MCF 10A (cell line): Measurements from ENCODE around the gene EBI3. TPM values are rescaled to one million over a fixed set of nuclear protein-coding genes. Genes with fewer than 3 reads are reported as not detected.
"Not testable (repeated sequence)": the region's sequence is repeated elsewhere in the genome, so short reads cannot be mapped to it uniquely, and the experiment has no call there.

Experiments used
- BruUV-seq: library from RNA; stranded (reverse); fragments of 400-500 nt; replicated peaks from 2 replicates; lab custom pipeline; 2021; lab: Mats Ljungman, UMichigan
- CTCF ChIA-PET: fragments of 300-600 bp; sonication (Branson Sonifier 250); formaldehyde crosslinking; extraction: SDS; loops from one replicate; lab custom pipeline; 2021; ENCODE audit warnings: antibody characterized with exemption, inconsistent platforms; lab: Yijun Ruan, JAX
- POLR2A ChIA-PET: fragments of 300-600, 350-650 bp; sonication (Branson Sonifier 250); formaldehyde crosslinking; extraction: SDS; loops from one replicate; lab custom pipeline; 2020; ENCODE audit warnings: antibody characterized with exemption, inconsistent platforms; lab: Yijun Ruan, JAX
- DNase-seq: peaks from one replicate; pipeline ENCODE4 v3.0.0-alpha.2; 2018; ENCODE audit not compliant: unreplicated experiment
- H3K27ac Mint-ChIP-seq: one replicate; pipeline ENCODE4 v1.8.0; 2022; ENCODE audit warnings: mild to moderate bottlenecking, low read depth, mixed read lengths; ENCODE audit not compliant: unreplicated experiment
- H3K27me3 Mint-ChIP-seq: one replicate; pipeline ENCODE4 v1.8.0; 2022; ENCODE audit warnings: mixed read lengths; ENCODE audit not compliant: insufficient read depth, unreplicated experiment
- H3K36me3 Mint-ChIP-seq: one replicate; pipeline ENCODE4 v1.8.0; 2022; ENCODE audit warnings: mild to moderate bottlenecking, moderate library complexity, mixed read lengths; ENCODE audit not compliant: insufficient read depth, unreplicated experiment
- H3K4me1 Mint-ChIP-seq: one replicate; pipeline ENCODE4 v1.8.0; 2022; ENCODE audit warnings: mixed read lengths; ENCODE audit not compliant: insufficient read depth, unreplicated experiment
- H3K4me3 Mint-ChIP-seq: one replicate; pipeline ENCODE4 v1.8.0; 2022; ENCODE audit warnings: mild to moderate bottlenecking, moderate library complexity, mixed read lengths; ENCODE audit not compliant: unreplicated experiment
- H3K9me3 Mint-ChIP-seq: one replicate; pipeline ENCODE4 v1.8.0; 2022; ENCODE audit warnings: mixed read lengths; ENCODE audit not compliant: unreplicated experiment
- CTCF ChIP-seq: fragments of 200-600 bp; IDR thresholded peaks from one replicate; pipeline ENCODE4 v1.8.0; 2022; ENCODE audit warnings: antibody characterized with exemption, mild to moderate bottlenecking; ENCODE audit not compliant: unreplicated experiment
- intact Hi-C: fragments of 100-400 bp; cut with micrococcal nuclease; formaldehyde crosslinking; loops from 2 replicates; pipeline ENCODE4 v1.14.1; 2022
- total RNA-seq: library from RNA; stranded (reverse); gene quantifications from 2 replicates; pipeline ENCODE4 v1.2.3, GENCODE V29; 2022

EBI3 gene
- total RNA-seq, 1 experiment from 2014 or later: 0.35 TPM

- intact Hi-C loops: no loop called here
- Mint-ChIP-seq H3K36me3 (no peaks in the 10 kb centered on the region), H3K27ac (no peak overlapping the region), H3K9me3 (no peaks in the 10 kb centered on the region), H3K4me1 (no peaks in the 10 kb centered on the region), H3K4me3 (no peak overlapping the region), H3K27me3 (peaks cover 30% of the 10 kb centered on the region)
- CTCF ChIA-PET: interaction anchor here (1.0 to 1.1 kb wide), 2 partner anchors 9 to 12 kb away, joined by 3 to 4 read pairs; no protein-coding TSS in a partner anchor
- no TSS peak for BruUV-seq
- DNase-seq: no peak
- POLR2A ChIA-PET: interaction anchor here (1.0 kb wide), 1 partner anchor 15 kb away, joined by 3 read pairs; no protein-coding TSS in a partner anchor
- TF ChIP-seq CTCF: no peak
Observed at GRCh38 chr19:4216846-4217245, 12.5 kb upstream of the EBI3 start.

- intact Hi-C loops: no loop called here
- no peak for TF ChIP-seq CTCF
- Mint-ChIP-seq H3K27me3 (peaks cover 22% of the 10 kb centered on the region), H3K9me3 (no peaks in the 10 kb centered on the region), H3K27ac (no peak overlapping the region), H3K36me3 (no peaks in the 10 kb centered on the region), H3K4me3 (no peak overlapping the region), H3K4me1 (no peaks in the 10 kb centered on the region)
- no peak for DNase-seq
- BruUV-seq: no TSS peak
- ChIA-PET POLR2A (interaction anchor here (1.0 kb wide), 1 partner anchor 16 kb away, joined by 3 read pairs; no protein-coding TSS in a partner anchor), CTCF (interaction anchor here (0.6 to 1.0 kb wide), 2 partner anchors 10 to 183 kb away, joined by 3 read pairs; partner anchors contain the start of gene SH3GL1)
Observed at GRCh38 chr19:4217429-4218264, 11.7 kb upstream of the EBI3 start.

- H3K4me1 Mint-ChIP-seq, H3K9me3 Mint-ChIP-seq, H3K4me3 Mint-ChIP-seq, BruUV-seq, H3K27ac Mint-ChIP-seq, DNase-seq, intact Hi-C loops, CTCF ChIA-PET, POLR2A ChIA-PET, H3K36me3 Mint-ChIP-seq: not testable (repeated sequence)
- peaks cover 13% of the 10 kb centered on the region for H3K27me3 Mint-ChIP-seq
Observed at GRCh38 chr19:4218523-4218922, 10.8 kb upstream of the EBI3 start.

- Mint-ChIP-seq H3K4me3 (no peak overlapping the region), H3K36me3 (no peaks in the 10 kb centered on the region), H3K27me3 (no peaks in the 10 kb centered on the region), H3K9me3 (no peaks in the 10 kb centered on the region), H3K4me1 (no peaks in the 10 kb centered on the region), H3K27ac (no peak overlapping the region)
- BruUV-seq: no TSS peak
- no peak for DNase-seq
- POLR2A ChIA-PET: no interaction called here
- intact Hi-C loops: no loop called here
- TF ChIP-seq CTCF: no peak
- CTCF ChIA-PET: interaction anchor here (0.5 to 1.9 kb wide), 2 partner anchors 16 to 73 kb away, joined by 4 to 6 read pairs; no protein-coding TSS in a partner anchor
Observed at GRCh38 chr19:4220188-4220587, 9.1 kb upstream of the EBI3 start.
